Activated naive CD4-positive, alpha-beta T cell treated with anti-CD3 and anti-CD28 coated beads for 36 hours (primary cell): ENCODE data around the gene ITPRIPL2. TPM values are rescaled to one million over a fixed set of nuclear protein-coding genes. Genes with fewer than 3 reads are reported as not detected.

Experiments used
- CTCF ChIA-PET: fragments of 350-600 bp; sonication (Branson Sonifier 250); formaldehyde crosslinking; loops from one replicate; lab custom pipeline; 2021; ENCODE audit warnings: antibody characterized with exemption; lab: Charles Lee
- DNase-seq: peaks from one replicate; pipeline ENCODE4 v3.0.0-alpha.2; 2020
- H3K27ac Mint-ChIP-seq: one replicate; pipeline ENCODE4 v1.8.0; 2021; ENCODE audit warnings: mild to moderate bottlenecking, mixed read lengths
- H3K27me3 Mint-ChIP-seq: one replicate; pipeline ENCODE4 v1.8.0; 2021; ENCODE audit warnings: low read depth, mixed read lengths
- H3K36me3 Mint-ChIP-seq: one replicate; pipeline ENCODE4 v1.8.0; 2021; ENCODE audit warnings: low read depth, mixed read lengths
- H3K4me1 Mint-ChIP-seq: one replicate; pipeline ENCODE4 v1.8.0; 2021; ENCODE audit warnings: low read depth, mixed read lengths
- H3K4me3 Mint-ChIP-seq: one replicate; pipeline ENCODE4 v1.8.0; 2021; ENCODE audit warnings: mild to moderate bottlenecking, moderate library complexity, mixed read lengths
- H3K9me3 Mint-ChIP-seq: one replicate; pipeline ENCODE4 v1.8.0; 2021; ENCODE audit warnings: mixed read lengths
- intact Hi-C: fragments of 100-400 bp; cut with micrococcal nuclease; formaldehyde crosslinking; loops from one replicate; pipeline ENCODE4 v1.15.1; 2023
- total RNA-seq, 2 experiments: library from RNA; stranded (reverse); gene quantifications; one replicate each; pipeline ENCODE4 v1.2.3, GENCODE V29; 2021

The ITPRIPL2 gene
- total RNA-seq, 2 experiments from 2014 or later, result 0.17 to 0.19 TPM

DNA sequence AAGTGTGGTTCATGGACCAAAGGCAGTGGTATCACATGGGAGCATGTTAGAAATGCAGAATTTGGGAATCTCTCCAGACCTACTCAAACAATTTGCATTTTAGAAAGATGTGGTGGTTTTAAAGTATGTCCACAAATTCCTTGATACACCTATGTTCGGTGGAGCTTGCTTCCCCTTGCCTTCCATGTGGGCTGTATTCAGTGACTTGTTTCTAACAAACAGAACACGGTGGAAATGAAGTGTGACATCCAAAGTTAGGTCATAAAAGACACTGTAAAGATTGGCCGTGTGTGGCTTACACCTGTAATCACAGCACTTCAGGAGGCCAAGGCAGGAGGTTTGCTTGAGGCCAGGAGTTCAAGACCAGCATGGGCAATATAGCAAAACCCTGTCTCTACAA lies 29.6 kb upstream of the ITPRIPL2 start:
- peaks cover 20% of the 10 kb centered on the region for H3K36me3 Mint-ChIP-seq
- intact Hi-C loops, result no loop called here
- peaks cover 8% of the 10 kb centered on the region for H3K27me3 Mint-ChIP-seq
- no peak overlapping the region for H3K4me3 Mint-ChIP-seq
- no peak for DNase-seq
- CTCF ChIA-PET, result interaction anchor here (0.6 to 0.9 kb wide), 2 partner anchors 15 to 404 kb away, joined by 4 to 5 read pairs; no protein-coding TSS in a partner anchor
- no peaks in the 10 kb centered on the region for H3K9me3 Mint-ChIP-seq
- no peak overlapping the region for H3K27ac Mint-ChIP-seq
- H3K4me1 Mint-ChIP-seq, result no peaks in the 10 kb centered on the region

DNA sequence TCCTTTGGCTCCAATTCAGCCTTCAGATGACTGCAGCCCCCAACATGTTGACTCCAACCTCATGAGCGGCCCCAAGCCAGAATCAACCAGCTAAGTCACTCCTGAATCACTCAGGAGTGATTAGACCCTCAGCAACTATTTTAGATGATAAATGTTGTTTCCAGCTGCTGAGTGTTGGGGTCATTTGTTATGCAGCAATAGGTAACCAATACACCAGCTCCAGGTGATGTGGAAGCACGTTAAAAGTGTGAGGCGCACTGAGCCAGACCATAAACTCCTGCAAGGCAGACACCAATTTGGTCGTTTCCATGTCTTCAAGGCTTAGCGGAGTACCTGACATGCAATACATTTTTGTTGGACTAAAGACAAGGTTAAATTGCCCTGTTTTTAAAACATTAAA lies 28.9 kb upstream of the ITPRIPL2 start:
- Mint-ChIP-seq H3K4me1 (no peaks in the 10 kb centered on the region), H3K27me3 (peaks cover 8% of the 10 kb centered on the region), H3K9me3 (no peaks in the 10 kb centered on the region), H3K27ac (no peak overlapping the region), H3K36me3 (peaks cover 15% of the 10 kb centered on the region), H3K4me3 (no peak overlapping the region)
- DNase-seq, result no peak
- CTCF ChIA-PET, result interaction anchor here (0.6 to 2.6 kb wide), 6 partner anchors 8 to 290 kb away, joined by 3 to 14 read pairs (median 5); no protein-coding TSS in a partner anchor
- intact Hi-C loops, result loop anchor here (5.0 kb wide), 1 partner anchor 802 kb away; no protein-coding TSS in a partner anchor

GRCh38 chr16:19085679-19086200 lies 28.0 kb upstream of the ITPRIPL2 start:
- CTCF ChIA-PET, result interaction anchor here (0.7 to 2.6 kb wide), 27 partner anchors 8 to 927 kb away, joined by 3 to 14 read pairs (median 3); partner anchors contain the start of genes CCP110 and COQ7
- H3K4me1 Mint-ChIP-seq, result no peaks in the 10 kb centered on the region
- no peak overlapping the region for H3K27ac Mint-ChIP-seq
- no peaks in the 10 kb centered on the region for H3K9me3 Mint-ChIP-seq
- no peak overlapping the region for H3K4me3 Mint-ChIP-seq
- peaks cover 13% of the 10 kb centered on the region for H3K36me3 Mint-ChIP-seq
- H3K27me3 Mint-ChIP-seq, result peaks cover 8% of the 10 kb centered on the region
- intact Hi-C loops, result loop anchor here (1.0 to 5.0 kb wide), 4 partner anchors 95 to 802 kb away; no protein-coding TSS in a partner anchor
- no peak for DNase-seq

DNA sequence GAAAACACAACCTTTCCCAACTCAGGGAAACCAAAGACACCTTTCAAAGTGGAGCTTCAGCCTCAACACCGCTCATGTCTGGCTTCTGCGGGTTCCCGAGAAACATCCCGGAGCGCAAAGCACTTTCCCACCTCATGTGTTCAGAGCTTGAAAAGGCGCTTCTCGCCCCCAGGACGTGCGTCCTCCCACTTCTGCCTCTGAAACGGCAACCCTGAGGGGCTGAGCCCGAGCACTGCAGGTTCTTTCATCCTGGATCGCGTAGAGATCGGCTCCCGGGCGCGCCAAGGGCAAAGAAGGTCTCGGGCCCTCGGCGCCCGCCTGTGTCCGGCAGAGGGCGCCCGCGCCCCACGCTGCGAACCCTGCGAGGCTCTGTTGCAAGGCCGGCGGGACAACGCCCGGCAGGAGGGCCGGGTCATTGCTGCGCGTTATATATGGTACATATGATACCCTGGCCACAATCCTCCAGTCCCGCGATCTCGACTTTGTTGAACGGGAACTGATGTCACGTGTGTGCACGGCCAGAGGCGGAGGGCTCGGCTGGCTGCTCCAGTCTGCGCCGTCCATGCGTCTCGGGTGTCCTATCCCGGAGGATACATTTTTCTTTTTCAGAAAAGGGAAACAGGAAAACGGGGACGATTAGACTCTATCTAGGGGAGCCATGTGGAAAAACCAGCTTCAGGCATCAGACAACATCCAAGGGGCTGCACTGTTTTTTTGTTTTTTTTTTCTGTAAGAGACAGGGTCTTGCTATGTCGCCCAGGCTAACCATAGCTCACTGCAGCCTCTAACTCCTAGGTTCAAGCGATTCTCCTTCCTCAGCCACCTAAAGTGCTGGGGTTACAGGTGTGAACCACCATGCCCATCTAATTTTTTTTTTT lies 27.2 kb upstream of the ITPRIPL2 start:
- peaks cover 8% of the 10 kb centered on the region for H3K27me3 Mint-ChIP-seq
- CTCF ChIA-PET, result interaction anchor here (0.7 to 2.6 kb wide), 30 partner anchors 8 to 926 kb away, joined by 3 to 14 read pairs (median 3); partner anchors contain the start of genes CCP110 and COQ7
- peaks cover 6% of the 10 kb centered on the region for H3K36me3 Mint-ChIP-seq
- H3K27ac Mint-ChIP-seq, result no peak overlapping the region
- H3K4me1 Mint-ChIP-seq, result no peaks in the 10 kb centered on the region
- H3K4me3 Mint-ChIP-seq, result peak overlapping the region; percentile 56
- H3K9me3 Mint-ChIP-seq, result peaks cover 2% of the 10 kb centered on the region
- intact Hi-C loops, result loop anchor here (1.0 to 5.0 kb wide), 4 partner anchors 94 to 801 kb away; no protein-coding TSS in a partner anchor
- peak; percentile 78 for DNase-seq

- Mint-ChIP-seq H3K9me3 (peaks cover 5% of the 10 kb centered on the region), H3K27ac (no peak overlapping the region), H3K27me3 (peaks cover 8% of the 10 kb centered on the region), H3K4me1 (no peaks in the 10 kb centered on the region), H3K4me3 (no peak overlapping the region), H3K36me3 (no peaks in the 10 kb centered on the region)
- no peak for DNase-seq
- intact Hi-C loops, result loop anchor here (5.0 kb wide), 1 partner anchor 799 kb away; no protein-coding TSS in a partner anchor
- CTCF ChIA-PET, result no interaction called here
These were observed 25.3 kb upstream of the ITPRIPL2 start for GRCh38 chr16:19088341-19088916.

DNA sequence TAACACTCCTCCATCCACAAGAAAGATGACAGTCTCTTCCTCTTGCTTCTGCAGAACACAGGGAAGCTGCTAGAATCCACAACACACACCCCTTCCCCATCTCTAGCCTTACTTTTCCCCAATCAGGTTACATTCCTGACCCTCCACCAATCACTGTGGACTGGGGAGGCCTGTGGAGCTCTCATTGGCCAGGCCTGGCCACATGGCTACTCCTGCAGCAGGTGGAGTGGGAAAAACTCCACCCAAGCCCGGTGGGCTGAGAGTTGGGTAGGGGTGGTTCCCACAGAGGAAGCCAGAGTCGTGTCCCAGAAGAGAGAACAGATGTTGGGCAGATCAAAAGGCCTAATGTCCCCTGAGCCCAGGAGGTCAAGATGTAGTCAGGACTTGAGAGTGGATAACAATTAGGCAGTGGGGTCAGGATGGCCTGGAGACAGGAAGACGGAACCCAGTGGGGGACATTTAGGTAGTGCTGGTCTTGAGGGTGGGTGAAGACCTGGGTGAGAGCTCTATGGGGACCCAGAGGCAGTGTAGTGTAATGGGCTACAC lies 24.3 kb upstream of the ITPRIPL2 start:
- CTCF ChIA-PET, result no interaction called here
- Mint-ChIP-seq H3K4me3 (no peak overlapping the region), H3K36me3 (no peaks in the 10 kb centered on the region), H3K27me3 (peaks cover 8% of the 10 kb centered on the region), H3K27ac (no peak overlapping the region), H3K9me3 (peaks cover 5% of the 10 kb centered on the region), H3K4me1 (no peaks in the 10 kb centered on the region)
- DNase-seq, result no peak
- intact Hi-C loops, result loop anchor here (5.0 kb wide), 1 partner anchor 798 kb away; no protein-coding TSS in a partner anchor

DNA sequence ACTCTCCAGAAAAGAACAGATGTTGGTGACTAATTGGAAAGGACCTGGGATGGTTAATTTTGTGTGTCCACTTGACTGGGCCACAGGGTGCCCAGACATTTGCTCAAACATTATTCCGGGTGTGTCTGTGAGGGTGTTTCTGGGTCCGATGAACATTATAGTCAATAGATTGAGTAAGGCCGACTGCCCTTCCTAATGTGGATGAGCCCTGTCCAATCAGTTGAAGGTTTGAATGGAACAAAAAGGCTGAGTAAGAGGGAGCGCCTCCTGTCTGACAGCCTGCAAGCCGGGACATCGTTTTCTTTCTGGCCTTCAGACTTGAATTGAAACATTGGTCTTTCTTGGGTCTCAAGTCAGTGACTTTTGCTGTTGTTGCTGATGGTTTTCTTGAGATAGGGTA lies 22.8 kb upstream of the ITPRIPL2 start:
- intact Hi-C loops, result no loop called here
- H3K4me3 Mint-ChIP-seq, result no peak overlapping the region
- peaks cover 3% of the 10 kb centered on the region for H3K27me3 Mint-ChIP-seq
- no peak for DNase-seq
- H3K36me3 Mint-ChIP-seq, result no peaks in the 10 kb centered on the region
- CTCF ChIA-PET, result no interaction called here
- H3K4me1 Mint-ChIP-seq, result peaks cover 5% of the 10 kb centered on the region
- H3K9me3 Mint-ChIP-seq, result peaks cover 5% of the 10 kb centered on the region
- no peak overlapping the region for H3K27ac Mint-ChIP-seq

- Mint-ChIP-seq H3K27ac (no peak overlapping the region), H3K27me3 (peaks cover 2% of the 10 kb centered on the region), H3K9me3 (peaks cover 6% of the 10 kb centered on the region), H3K4me3 (no peak overlapping the region), H3K4me1 (peaks cover 5% of the 10 kb centered on the region), H3K36me3 (no peaks in the 10 kb centered on the region)
- CTCF ChIA-PET, result interaction anchor here (0.6 kb wide), 1 partner anchor 10 kb away, joined by 3 read pairs; no protein-coding TSS in a partner anchor
- no peak for DNase-seq
- intact Hi-C loops, result no loop called here
These were observed 20.9 kb upstream of the ITPRIPL2 start for GRCh38 chr16:19092653-19093410.

GRCh38 chr16:19093631-19094541 lies 19.9 kb upstream of the ITPRIPL2 start:
- H3K27me3 Mint-ChIP-seq, result no peaks in the 10 kb centered on the region
- H3K4me3 Mint-ChIP-seq, result no peak overlapping the region
- CTCF ChIA-PET, result interaction anchor here (0.7 kb wide), 1 partner anchor 461 kb away, joined by 3 read pairs; the partner anchor contains the start of gene VPS35L
- H3K9me3 Mint-ChIP-seq, result peaks cover 10% of the 10 kb centered on the region
- no peaks in the 10 kb centered on the region for H3K36me3 Mint-ChIP-seq
- no peak for DNase-seq
- peaks cover 5% of the 10 kb centered on the region for H3K4me1 Mint-ChIP-seq
- intact Hi-C loops, result no loop called here
- H3K27ac Mint-ChIP-seq, result no peak overlapping the region

DNA sequence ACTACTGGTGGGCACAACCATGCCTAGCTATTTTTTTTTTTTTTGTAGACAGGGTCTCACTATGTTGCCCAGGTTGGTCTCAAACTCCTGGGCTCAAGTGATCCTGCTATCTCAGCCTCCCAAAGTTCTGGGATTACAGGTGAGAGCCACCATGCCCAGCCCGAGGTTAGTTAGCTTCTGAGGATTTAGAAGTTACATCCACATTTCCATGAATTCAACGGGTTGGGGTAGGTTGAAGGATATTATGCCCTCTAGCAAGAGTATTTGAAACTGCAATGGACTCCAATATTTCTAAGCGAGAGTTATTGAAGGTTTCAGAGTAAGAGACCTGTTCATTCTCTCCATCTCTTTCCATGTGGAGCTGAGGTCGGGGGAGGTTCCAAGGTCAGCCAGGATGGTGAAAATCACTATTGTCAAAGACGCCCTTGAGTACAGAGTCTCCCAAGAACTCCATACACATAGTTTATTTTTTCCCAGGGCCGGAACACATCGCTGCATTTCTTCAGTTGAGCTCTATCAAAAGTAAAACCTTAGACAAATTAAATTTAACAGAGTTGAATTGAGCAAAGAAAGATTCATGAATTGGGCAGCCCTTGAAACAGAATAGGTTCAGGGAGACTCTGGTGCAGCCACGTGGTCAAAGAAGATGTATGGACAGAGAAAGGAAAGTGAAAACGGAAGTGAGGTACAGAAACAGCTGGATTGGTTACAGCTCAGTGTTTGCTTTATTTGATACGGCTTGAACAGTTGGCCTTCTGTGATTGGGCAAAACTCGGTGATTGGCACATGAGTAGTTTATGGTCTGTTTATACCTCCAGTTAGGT lies 19.0 kb upstream of the ITPRIPL2 start:
- H3K9me3 Mint-ChIP-seq, result peaks cover 10% of the 10 kb centered on the region
- CTCF ChIA-PET, result interaction anchor here (0.7 to 1.0 kb wide), 2 partner anchors 9 to 461 kb away, joined by 3 to 6 read pairs; partner anchors contain the start of gene VPS35L
- H3K27me3 Mint-ChIP-seq, result no peaks in the 10 kb centered on the region
- intact Hi-C loops, result no loop called here
- no peak overlapping the region for H3K4me3 Mint-ChIP-seq
- H3K4me1 Mint-ChIP-seq, result peaks cover 5% of the 10 kb centered on the region
- no peak overlapping the region for H3K27ac Mint-ChIP-seq
- no peaks in the 10 kb centered on the region for H3K36me3 Mint-ChIP-seq
- no peak for DNase-seq
